Tongue (tissue), 2 donors: Measurements from ENCODE around the gene TPRG1L. TPM values are rescaled to one million over a fixed set of nuclear protein-coding genes. Genes with fewer than 3 reads are reported as not detected.
"Not testable (repeated sequence)": the region's sequence is repeated elsewhere in the genome, so short reads cannot be mapped to it uniquely, and the experiment has no call there.

Experiments used
- DNase-seq: peaks from one replicate; pipeline ENCODE4 v3.0.0-alpha.2; 2015
- total RNA-seq: library from RNA; depleted of rRNA; stranded (reverse); fragments of >200 nt; gene quantifications from one replicate; pipeline ENCODE4 v1.2.3, GENCODE V29; 2014

The TPRG1L gene
- total RNA-seq, 1 donor from 2014 or later, result 24.7 TPM

- DNase-seq, result no peak
Observed at GRCh38 chr1:3609016-3609768, 15.6 kb upstream of the TPRG1L start.

- no peak for DNase-seq
Observed at GRCh38 chr1:3609769-3610526, 14.9 kb upstream of the TPRG1L start.

DNA sequence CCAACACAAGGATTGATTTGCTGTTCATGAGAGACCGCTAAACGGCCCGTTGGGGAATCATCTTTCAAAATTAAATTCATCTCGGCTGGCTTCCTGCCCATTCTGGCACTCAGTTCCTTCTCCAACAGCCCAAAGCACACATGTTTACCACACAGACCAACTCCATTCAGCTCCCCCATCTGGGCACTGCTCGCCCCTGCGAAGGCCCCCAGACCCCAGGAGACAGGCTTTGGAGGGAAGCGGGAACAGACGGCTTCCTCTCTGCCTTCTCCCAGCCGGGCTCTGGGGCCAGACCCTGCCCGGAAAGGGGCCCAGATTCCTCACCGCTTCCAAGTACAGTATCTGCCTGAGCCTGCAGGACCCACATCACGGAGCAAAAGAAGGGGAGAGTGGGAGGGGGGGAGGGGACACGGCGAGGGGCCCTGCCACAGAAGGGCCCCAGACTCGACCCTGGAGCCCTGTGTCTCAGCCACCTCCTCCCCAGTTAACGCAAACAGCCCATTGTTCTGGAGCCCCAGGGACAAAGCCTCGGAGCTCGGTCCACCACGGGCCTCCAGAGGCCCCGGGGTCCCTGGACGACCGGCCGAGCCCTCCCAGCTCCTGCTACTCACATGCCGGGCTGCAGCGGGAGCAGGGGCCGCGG lies 14.2 kb upstream of the TPRG1L start:
- peak; percentile 79 for DNase-seq

DNA sequence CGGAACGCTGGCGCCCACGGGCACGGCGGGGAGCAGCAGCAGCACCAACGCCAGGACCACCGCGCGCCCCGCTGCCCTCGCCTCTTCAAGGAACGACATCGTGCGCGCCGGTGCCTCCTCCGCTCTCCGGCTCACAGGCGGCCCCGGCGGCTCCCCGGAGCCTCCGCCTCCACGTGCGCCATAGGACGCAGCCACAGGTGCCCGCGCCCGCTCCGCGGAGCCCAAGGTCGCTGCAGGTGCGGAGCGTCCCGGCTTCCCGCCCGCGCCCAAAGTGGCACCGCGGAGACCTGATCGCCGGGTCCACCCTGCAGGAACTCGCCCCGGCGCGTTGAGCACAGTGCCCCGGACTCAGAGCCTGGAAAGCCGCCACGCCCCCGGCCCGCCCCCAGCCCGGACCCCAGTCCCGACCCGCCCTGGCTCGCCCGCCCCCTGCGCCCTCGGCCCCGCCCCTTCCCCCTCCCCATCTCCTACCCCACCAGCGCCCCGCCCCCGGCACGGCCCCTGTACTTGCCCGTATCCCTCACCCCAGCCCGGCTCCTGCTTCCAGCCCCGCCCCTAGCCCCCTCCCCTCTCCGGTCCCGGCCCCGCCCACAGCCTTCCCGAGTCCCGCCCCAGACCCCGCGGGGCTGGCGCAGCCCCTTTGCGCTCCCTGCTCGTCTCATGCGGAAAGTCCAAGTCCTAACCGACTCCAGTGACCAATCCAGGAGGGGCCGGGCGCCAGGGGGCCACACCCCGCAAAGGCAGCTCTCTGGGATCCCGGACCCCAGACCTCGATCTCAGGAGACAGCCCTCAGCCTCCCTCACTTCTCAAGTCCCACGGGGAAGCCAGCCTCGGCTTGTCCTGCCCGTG lies 13.4 kb upstream of the TPRG1L start, which contains the start of gene MEGF6:
MEGF6 (minus strand) TSS at position 339 of the 850 bp plus-strand sequence; CDS start at position 99, 240 bp downstream.
- peak; percentile 91 for DNase-seq

- DNase-seq, result no peak
Observed at GRCh38 chr1:3612123-3612522, 12.7 kb upstream of the TPRG1L start.

DNA sequence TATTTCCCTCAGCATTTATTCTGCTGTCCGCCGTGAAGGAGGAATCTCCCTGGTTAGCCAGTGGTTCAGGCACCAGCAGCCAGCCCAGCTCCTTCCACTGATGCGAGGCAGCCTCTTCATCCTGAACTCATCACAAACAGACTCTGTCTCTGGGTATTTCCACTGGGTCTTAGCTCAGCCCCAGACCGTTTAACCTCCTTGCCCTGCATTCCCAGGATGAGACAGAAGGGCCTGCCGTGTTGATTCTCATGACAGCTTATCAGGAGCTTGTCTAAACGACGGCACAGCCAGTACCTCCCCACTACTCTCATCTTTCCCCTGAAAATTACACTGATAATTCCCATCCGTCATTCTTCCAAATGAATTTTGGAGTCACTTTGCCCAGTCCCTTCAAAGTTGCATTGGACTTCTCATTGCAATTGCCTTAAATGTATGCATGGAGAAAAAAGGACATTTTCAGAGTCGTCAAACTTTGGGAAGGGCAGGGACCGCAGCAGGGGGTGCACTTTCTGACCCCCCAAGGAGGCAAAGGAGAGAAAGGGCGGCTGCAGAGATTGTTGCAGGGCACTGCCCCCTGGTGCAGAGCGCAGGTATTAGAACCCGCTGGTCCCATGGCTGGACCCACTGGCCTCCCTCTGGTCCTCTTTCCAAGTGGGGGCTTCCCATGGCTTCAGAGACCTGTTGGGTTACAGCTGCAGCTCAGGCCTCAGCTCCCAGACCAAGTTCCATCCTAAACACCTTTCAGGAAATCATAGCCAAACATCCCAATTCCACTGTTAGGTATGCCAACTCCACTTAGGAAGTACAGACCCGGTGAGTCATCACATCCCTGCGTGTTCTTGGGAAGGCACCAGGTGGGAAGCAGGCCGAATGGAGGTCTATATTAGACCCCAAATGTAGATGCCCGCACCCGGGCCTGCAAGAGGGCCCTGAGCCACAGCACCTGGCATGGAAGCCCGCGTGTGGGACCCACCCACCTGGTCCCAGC lies 9.8 kb upstream of the TPRG1L start:
- no peak for DNase-seq

- no peak for DNase-seq
Observed at GRCh38 chr1:3616861-3617260, 8.0 kb upstream of the TPRG1L start.

DNA sequence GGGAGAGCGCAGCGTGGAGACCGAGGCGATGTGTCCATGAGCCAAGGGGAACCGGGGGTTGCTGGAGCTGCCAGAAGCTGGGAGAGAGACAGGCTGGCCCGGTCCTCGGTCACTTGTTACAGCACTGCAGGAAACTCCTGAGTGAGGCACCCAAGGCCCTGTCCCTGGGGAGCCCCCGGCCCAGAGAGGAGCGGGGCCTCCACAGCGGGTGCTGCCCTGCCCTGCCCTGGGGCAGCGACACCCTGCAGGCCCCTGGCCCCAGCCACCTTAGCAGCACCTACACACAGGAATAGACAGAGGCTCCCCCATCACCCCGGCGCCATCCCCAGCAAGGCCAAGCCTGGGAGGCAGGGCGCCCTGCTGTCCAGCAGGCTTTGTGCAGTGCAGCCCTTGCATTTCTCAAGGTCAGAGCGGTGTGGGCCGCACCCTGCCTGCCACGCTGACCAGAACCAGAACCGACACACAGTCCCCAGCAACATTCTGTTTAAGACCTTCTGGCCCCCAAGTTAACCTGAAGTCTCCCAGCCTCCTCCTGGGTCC lies 6.9 kb upstream of the TPRG1L start:
- DNase-seq, result no peak

DNA sequence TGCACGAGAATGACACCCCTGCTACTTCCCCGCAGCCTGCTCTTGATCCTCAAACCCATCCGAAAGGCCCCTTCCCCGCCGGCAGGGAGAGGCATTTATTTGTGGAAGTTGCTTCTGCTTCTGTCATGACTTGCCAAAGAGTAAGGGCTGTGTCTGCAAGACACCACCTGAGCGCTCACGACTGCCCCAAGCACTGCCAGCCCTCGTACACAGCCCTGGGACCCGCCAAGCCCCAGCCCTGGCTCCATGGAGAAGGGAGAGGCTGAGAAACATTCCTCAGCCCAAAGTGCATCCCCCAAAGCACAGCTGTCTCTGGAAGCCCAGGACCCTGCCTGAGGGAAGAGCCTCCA lies 6.3 kb upstream of the TPRG1L start:
- DNase-seq, result peak; percentile 31

- DNase-seq, result peak; percentile 92
Observed at GRCh38 chr1:3618881-3619671, 5.7 kb upstream of the TPRG1L start.

GRCh38 chr1:3620708-3621107 lies 4.1 kb upstream of the TPRG1L start:
- DNase-seq, result no peak

DNA sequence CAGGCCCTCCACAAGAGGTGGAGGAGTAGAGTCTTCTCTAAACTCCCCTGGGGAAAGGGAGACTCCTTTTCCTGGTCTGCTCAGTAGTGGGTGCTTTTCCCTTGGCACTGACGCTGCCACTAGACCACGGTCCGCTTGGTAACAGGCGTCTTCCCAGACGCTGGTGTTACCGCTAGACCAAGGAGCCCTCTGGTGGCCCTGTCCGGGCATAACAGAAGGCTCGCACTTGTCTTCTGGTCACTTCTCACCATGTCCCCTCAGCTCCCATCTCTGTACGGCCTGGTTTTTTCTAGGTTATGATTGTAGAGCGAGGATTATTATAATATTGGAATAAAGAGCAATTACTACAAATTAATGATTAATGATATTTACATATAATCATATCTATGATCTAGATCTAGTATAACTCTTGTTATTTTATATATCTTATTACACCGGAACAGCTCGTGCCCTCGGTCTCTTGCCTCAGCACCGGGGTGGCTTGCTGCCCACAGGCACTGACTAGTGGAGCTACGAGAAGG lies 3.6 kb upstream of the TPRG1L start:
- DNase-seq, result peak; percentile 54

- DNase-seq, result not testable (repeated sequence)
Observed at GRCh38 chr1:3622102-3622501, 2.7 kb upstream of the TPRG1L start.

DNA sequence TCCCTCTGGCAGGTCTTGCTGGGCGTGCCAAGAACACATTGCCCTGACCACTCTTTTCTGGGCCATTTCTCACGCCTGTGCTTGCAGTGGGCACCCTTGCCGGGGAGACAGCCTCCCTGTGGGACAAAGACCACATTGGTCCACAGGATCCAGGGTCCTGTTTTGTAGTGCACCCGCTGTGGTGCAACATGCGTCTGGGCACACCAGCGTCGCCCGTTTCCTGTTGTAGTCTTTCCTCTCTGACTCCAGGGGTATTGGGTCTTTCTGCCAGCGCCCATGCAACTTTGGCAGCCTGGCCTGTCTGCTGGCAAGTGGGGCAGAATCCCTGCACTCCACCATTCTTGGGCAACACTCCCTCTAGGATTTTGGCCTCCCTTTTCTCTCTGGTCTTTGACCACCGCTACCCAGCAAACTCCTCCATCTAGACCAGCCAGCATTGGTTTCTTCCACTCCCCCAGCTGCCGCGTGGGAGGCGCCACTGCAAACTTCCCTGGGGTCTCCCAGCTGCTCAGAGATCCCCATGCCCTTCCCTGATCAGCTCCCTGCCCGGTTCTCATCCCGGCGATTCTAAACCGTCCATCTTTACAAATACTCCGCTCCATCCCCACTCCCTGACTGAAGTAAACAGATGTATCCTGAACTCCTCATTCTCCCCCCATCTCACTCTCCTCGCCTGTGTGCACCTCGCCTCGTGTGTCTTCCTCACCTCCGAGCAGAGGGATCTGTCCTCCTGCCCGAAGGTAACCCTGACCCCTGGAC lies 1.2 kb upstream of the TPRG1L start:
- DNase-seq, result no peak

DNA sequence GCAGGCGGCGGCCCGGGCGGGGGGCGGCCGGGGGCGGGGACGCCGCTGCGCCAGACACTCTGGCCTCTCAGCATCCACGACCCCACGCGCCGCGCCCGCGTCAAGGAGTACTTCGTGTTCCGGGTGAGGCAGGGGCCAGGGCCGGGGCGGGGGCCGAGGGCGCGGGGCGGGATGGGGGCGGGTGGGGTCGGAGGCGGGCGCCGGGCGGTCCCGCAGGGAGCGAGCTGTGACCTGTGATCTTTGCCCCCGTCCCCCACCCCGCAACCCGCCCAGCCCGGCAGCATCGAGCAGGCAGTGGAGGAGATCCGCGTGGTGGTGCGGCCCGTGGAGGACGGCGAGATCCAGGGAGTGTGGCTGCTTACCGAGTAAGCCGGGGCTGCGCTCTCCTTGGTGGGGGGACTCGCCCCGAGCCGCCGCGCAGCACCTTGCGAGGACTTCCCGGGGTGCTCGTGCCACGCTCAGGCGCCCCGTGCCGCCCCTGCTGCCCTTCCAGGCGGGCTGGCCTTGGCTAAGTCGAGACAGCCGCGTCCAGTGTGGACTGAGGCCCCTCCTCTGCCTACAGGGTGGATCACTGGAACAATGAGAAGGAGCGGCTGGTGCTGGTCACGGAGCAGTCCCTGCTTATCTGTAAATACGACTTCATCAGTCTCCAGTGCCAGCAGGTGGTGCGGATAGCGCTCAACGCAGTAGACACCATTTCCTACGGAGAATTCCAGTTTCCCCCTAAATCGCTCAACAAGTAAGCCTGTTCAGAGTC lies 514 bp downstream of the TPRG1L start:
- DNase-seq, result peak; percentile 54

DNA sequence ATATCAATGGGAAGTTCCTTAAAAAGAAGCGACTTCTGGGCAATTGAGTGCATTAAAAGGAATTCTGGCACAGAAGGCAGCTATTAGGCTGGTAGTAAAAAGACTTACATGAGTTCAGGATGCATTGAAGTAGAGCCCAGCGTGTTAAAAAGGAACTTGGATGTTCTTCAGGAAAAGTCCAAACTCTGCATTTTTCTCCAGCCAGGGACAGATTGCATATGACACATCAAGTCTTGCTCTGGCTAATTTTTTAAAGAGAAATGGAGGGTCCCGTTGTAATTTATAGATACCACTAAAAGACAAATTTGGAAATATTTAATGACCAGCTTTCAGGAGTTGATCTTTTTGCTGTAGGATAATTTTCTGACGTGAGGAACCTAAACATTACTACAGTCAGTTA lies 1.2 kb downstream of the TPRG1L start:
- no peak for DNase-seq

DNA sequence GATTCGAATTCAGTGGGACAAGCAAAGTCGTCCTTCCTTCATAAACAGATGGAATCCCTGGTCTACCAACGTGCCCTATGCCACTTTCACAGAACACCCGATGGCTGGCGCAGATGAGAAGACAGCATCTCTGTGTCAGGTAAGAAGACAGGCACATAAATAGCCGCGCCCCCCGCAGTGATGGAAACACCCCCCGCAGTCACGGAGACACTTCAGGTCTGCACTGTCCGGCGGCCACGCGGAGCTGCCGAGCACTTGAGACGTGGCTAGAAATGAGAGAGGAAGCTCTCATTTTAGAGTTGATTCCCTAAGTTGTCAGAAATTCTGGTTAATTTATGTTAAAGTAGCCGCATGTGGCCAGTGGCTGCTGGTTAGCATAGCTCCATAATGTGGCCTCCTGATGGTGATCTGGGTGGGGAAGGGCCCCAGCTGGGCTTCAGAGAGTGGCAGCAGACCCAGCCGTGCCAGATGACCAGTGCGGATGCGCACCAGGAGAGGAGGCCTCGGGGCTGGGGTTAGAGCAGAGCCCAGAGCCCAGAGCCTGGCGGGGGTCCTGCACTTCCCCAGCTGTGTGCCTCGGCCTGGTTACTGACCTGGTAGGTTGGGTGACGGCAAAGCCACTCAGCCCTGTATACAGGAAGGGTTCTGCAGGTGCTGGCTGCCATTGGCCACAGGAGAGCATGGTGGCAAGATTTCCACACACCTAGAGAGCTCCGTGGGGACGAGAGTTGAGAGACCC lies 2.9 kb downstream of the TPRG1L start:
- DNase-seq, result no peak
